HG02840 (cell line): Measurements from ENCODE around the gene IQCK.

Experiments used
- ATAC-seq: cut with Tn5 transposase; IDR thresholded peaks from one replicate; pipeline ENCODE4 v1.9.1; 2021; ENCODE audit warnings: mild to moderate bottlenecking, moderate library complexity, moderate number of reproducible peaks; ENCODE audit not compliant: unreplicated experiment, low FRiP score

The IQCK gene

GRCh38 chr16:19875900-19876299 is 157.8 kb downstream of the IQCK start:
- no peak for ATAC-seq

- ATAC-seq, result no peak
Observed at GRCh38 chr16:19876501-19877059, 158.5 kb downstream of the IQCK start.

DNA sequence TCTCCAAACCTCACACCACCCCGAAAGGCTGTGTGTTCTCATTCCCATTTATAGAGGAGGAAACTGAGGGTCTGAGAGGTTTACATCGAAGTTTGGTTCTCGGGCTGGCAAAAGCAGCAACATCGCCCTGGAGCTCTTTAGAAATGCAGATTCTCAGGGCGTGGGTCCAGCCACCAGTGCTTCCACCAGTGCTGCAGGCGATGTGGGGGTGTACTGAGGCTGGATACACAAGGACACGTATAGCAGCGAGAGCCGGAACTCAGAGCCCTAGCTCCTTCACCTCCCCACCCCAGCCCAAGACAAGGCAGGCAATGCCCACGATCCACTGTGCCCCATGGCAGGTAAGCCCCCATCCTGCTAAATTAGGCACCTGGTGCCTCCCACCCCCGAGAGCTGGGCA is 160.7 kb downstream of the IQCK start:
- ATAC-seq, result no peak

DNA sequence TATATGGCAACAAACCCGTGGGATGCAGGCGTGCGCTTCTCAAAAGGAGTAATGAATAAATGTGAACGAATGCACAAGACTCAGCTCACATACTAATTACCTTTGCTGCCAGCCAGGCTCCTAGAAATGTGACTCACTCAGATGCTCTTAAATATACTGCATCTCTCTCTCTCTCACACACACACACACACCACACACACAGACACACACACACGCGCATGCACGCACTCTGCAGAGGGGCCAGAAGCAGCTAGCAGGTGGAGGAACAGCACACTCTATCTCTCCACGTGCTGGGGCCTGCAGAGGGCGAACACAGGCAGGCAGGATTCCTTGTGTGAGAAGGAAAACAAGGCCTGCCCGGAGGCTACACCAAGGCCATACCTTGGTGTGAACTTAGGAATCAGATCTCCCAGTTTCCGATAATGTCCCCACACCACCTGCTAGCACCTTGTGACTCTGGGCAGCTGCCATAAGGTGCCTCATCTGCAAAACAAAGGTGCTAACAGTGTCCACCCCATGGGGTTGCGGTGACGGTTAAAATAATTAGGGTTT is 161.2 kb downstream of the IQCK start:
- ATAC-seq, result no peak

- no peak for ATAC-seq
Observed at GRCh38 chr16:19881028-19881427, 163.0 kb downstream of the IQCK start.

DNA sequence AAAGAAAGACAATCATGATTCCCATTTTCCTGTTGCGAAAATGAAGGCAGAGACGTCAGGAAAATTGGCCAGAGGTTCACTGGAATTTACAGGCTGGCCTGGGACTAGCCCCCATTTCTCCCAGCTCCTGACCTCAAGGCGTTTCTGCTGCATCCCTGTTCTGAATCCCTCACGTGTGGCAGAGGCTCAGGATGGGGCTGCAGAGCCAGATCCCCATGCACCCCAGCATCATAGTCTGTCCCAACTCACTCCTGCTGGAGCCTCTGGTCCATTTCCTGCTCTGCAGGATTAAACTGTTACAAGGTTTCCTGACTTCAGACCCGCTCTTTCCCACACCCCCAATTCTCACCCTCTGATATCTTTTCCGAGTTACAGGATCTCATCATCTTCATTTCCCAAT is 163.7 kb downstream of the IQCK start:
- ATAC-seq, result no peak

- ATAC-seq, result no peak
Observed at GRCh38 chr16:19882186-19882585, 164.1 kb downstream of the IQCK start.

GRCh38 chr16:19882646-19883045 is 164.6 kb downstream of the IQCK start:
- ATAC-seq, result no peak

DNA sequence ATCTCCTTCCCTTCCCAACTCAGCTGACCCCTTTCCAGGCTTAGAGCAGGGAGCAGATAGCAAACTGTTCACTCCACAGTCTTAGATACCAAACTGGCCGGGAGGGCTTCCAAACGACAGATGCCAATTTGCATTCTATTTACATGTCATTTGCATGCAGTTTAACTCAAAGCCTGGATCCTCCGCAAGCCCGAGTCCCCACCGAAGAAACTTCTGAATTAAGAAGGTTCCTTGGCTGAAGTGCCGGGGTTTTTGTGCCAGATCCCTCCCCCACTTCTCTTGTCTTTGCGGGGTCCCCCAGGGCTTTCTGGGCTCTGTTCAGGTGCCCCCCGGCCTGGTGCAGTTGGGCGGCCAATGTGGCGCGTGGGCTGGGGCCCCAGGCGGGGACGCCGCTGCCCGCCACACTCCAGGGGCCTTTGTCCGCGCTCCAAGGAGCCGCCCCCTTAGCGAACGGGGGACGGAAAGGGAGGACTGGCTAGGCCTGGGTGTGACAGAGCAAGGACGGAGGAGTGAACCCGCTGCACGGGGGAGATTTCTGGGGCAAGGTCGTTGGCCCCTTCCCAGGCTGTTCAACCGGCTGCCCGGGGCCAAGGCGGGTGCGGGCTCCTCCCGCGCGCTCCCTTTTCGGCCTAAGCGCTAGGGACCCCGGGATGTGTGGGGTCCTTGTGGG is 165.4 kb downstream of the IQCK start:
- no peak for ATAC-seq

DNA sequence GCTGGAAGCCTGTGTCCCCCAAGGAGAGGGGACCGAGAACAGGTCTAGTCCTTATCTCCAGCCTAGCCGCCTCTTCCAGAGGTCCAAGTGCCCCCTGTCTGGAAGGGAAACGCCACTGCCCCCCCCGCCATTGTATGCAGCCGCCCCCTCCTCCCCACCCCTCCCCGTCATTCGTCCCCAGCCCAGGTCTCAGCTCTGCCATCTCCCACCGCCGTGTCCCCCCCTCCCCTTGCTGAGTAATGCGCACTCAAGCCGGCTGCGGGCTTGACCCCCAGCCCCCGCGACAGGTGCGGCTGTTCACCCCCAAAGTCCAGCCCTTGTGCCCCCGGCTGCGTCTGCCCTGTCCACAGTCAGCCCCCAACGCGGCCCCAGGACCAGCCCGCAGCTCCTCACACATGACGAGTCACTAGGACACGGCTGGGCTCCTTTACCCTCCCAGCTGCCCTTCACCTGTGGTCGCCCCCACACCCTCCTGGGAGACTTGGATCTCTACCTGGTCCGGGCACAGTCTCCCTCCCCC is 166.0 kb downstream of the IQCK start:
- ATAC-seq, result no peak

DNA sequence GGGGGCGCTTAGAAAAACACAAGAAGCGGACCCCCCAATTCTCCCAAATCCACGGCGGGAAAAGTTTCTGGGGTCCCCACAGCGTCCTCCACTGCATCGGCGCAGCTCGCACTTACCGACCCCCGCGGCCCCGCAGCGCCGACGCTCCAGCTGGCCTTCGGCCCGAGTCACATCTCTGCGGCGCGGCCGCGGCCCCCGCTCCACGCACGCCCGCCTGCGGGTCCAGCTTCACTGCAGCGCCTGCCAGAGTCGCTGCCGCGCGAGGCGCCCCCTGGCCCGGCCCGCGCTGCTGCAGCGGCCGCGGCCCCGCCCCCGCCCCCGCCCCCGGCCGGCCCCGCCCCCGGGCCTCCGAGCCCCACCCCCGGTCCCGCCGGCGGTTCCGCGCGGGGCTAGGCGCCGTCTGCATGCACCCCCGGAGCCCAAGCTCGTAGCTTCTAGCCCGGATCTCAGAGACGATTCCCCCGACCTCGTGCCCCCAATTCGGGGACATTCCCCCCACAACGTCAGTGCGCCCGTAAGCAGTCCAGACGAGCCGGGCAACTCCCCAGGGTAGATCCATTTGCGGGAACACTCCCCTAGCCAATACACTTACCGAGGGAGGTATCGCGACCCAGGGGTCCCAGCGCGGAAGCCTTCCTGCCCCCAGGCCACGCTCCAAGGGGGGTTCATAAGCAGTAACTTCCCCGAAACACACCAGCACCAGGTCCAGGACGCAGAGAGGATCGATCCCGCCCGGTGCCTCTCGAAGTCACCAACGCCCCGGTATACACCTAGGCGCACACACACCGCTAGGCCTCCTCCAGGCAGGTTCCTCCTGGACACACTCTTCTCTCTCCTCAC is 166.8 kb downstream of the IQCK start, which contains the start of gene GPRC5B:
Gene GPRC5B (minus strand): TSS at position 238 of the 840 bp plus-strand sequence. CDS start 12,003 bp downstream, outside the sequence.
- ATAC-seq, result no peak

DNA sequence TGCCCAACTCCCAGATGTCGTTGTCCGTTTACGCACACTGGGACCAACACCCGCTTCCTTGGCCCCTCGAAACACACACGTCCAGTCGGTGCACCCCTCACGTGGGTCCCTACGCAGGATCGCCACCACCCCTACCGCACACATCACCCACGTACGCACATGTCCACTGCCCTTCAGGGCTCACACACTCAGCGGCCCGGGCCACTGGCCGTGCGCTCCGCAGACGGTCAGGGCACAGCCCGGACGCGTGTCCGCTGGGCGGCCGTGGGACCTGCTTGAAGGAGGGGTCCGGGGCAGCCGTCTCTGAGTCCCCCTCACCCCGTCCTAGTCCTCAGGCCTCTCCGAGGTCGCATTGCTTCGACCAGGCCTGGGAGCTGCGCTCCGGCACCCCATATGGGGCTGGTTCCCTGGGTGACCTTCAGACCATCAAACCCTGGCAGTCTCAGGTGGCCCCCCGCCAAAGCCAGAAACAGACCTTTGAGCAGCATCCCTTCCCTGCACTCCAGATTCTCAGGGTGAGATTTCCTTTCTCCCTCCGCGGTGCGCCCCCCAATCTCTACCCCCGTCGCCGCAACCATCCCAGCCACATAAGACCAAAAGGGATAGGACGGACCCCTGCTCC is 167.5 kb downstream of the IQCK start:
- ATAC-seq, result no peak

DNA sequence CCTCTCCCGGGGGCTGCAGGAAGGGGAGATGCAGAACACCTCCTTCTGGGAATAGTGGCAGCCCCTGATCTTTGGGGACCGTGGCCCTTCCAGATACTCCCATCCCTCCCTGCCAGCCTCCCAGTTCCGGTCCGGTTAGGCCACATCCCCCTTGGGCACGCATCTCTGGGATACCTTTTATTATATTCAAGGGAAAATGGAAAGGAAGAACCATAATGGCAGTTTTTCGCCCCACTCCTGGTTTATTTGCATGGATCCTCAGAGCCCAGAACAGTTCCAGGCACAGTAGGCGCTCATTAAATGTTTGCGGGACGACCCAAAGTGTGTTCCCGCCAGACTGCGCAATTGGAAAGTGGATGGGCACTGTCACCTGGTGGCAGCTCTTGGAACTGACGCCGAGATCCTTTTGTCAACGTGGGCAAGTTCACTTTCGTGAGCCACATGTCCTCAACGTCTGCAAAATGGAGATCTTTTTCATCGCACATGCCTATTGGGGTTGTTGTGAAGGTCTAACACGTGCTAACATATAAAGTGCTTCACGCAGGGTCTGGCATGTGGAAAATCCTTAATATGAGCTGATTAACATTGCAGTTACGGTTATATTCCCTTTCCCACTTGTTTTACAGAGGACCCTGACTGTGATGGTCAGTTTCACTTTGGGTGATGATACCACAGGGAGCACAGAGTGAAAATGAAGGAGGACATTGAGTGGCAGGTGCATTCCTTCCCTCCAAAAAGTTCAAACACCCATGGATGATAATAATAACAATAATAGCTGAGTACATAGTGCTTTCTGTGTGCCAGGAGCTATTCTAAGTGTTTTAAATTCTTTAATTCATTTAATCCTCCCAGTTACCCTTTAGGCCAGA is 168.2 kb downstream of the IQCK start:
- ATAC-seq, result no peak

- no peak for ATAC-seq
Observed at GRCh38 chr16:19888834-19889233, 170.8 kb downstream of the IQCK start.

DNA sequence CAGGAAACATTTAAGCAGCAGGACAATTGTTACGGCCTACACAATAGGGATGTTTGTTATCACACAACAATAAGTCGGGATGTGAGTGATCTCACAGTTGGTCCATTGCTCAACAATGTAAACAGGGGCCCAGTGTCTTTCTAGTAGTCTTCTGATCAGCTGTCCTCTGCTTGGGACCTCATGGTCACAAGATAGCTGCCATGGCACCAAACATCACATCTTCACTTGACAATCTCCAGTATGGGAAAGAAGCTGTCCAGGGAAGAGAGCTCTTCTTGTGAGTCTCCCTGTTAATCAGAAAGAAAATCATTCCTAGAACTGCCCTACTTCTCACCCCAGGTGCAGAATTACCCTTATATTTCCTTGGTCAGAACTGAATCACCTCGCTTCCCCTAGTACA is 172.8 kb downstream of the IQCK start:
- no peak for ATAC-seq

- ATAC-seq, result no peak
Observed at GRCh38 chr16:19892902-19893301, 174.8 kb downstream of the IQCK start.

DNA sequence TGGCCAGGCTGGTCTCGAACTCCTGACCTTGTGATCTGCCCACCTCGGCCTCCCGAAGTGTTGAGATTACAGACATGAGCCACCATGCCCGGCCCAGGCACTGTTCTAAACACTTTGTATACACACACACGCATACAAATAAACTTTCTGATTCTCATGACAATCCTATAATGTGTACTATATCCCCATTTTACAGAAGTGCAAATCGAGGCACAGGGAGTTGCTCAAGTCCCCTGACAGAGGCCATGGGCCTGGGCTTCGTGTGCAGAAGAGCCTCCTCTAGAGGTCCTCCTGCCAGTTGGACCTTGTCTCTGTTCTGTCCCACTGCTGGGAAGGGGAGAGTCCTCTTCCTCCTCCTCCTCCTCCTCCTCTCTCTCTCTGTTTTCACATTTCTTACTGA is 176.5 kb downstream of the IQCK start:
- no peak for ATAC-seq

GRCh38 chr16:19896951-19897350 is 178.9 kb downstream of the IQCK start:
- ATAC-seq, result no peak

DNA sequence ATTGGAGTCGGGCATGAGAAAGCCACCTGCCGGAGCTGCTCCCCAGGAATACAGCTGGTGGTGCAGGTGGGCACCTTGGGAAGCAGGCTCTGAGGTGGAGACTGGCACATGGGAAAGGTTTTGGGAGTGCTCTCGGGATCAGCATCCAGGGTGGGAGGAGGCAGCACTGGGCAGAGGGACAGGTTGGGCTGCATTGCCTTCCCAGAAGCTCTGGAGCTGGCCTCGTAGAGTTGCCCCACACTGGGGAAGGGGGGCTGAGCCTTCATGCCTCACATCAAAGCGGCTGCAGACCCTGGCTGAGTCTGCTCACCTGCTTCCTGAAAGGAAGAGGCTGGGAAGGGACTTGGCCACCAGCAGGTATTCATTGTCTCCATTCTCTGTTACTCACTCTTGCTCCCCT is 180.1 kb downstream of the IQCK start:
- no peak for ATAC-seq
